WERI-Rb-1 (cell line): ENCODE measurements around the gene PIK3C2G.

Experiments
- DNase-seq: peaks from one replicate; pipeline ENCODE4 v3.0.0-alpha.2; 2020
- H3K27ac ChIP-seq: fragments of 250-450 bp; sonication (Bioruptor Pico); 2 replicates; pipeline ENCODE4 v1.5.1; 2020; ENCODE audit warnings: mild to moderate bottlenecking, moderate library complexity
- H3K27me3 ChIP-seq: fragments of 250-450 bp; sonication (Bioruptor Pico); 2 replicates; pipeline ENCODE4 v1.5.1; 2021; ENCODE audit warnings: mild to moderate bottlenecking, low read depth, moderate library complexity; ENCODE audit not compliant: insufficient read depth, severe bottlenecking
- H3K36me3 ChIP-seq: fragments of 250-450 bp; sonication (Bioruptor Pico); 2 replicates; pipeline ENCODE4 v1.5.1; 2020; ENCODE audit warnings: mild to moderate bottlenecking, moderate library complexity
- H3K4me3 ChIP-seq: 2 replicates; pipeline ENCODE4 v1.5.1; 2011; ENCODE audit warnings: low read depth, mild to moderate bottlenecking, control low read depth, low read length
- H3K9me3 ChIP-seq: fragments of 250-450 bp; sonication (Bioruptor Pico); 2 replicates; pipeline ENCODE4 v1.5.1; 2021; ENCODE audit warnings: mild to moderate bottlenecking, moderate library complexity; ENCODE audit not compliant: severe bottlenecking
- TF ChIP-seq, protein P1 (sequence below): IDR thresholded peaks from 2 replicates; pipeline ENCODE4 v1.5.1; 2011; ENCODE audit warnings: low read depth, mild to moderate bottlenecking, control low read depth, inconsistent platforms, low read length

Gene PIK3C2G

DNA sequence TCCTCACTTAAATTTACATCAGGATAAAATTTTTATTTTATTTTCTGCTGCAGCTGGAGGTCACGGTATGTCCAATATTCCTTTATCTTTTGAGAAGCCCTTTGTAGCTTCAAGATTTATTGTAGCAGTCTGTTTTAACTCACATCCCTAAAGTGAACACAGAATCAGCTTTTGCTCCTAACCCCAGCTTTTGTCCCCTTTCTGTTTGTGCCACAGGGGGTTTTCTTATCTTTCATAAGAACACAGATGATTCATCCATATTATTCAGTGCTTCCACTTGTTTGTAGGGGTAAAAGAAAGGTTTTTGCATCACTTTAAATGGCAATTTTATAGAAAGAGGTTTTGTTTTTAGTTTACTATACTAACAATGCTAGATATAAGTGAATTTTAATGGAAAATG, 21.8 kb upstream of the PIK3C2G start:
- TF ChIP-seq, protein P1, sequence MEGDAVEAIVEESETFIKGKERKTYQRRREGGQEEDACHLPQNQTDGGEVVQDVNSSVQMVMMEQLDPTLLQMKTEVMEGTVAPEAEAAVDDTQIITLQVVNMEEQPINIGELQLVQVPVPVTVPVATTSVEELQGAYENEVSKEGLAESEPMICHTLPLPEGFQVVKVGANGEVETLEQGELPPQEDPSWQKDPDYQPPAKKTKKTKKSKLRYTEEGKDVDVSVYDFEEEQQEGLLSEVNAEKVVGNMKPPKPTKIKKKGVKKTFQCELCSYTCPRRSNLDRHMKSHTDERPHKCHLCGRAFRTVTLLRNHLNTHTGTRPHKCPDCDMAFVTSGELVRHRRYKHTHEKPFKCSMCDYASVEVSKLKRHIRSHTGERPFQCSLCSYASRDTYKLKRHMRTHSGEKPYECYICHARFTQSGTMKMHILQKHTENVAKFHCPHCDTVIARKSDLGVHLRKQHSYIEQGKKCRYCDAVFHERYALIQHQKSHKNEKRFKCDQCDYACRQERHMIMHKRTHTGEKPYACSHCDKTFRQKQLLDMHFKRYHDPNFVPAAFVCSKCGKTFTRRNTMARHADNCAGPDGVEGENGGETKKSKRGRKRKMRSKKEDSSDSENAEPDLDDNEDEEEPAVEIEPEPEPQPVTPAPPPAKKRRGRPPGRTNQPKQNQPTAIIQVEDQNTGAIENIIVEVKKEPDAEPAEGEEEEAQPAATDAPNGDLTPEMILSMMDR: no peak
- Histone ChIP-seq H3K27me3 (no peaks in the 10 kb centered on the region), H3K27ac (no peak overlapping the region), H3K9me3 (peaks cover 3% of the 10 kb centered on the region), H3K4me3 (no peak overlapping the region), H3K36me3 (no peaks in the 10 kb centered on the region)
- DNase-seq: no peak

DNA sequence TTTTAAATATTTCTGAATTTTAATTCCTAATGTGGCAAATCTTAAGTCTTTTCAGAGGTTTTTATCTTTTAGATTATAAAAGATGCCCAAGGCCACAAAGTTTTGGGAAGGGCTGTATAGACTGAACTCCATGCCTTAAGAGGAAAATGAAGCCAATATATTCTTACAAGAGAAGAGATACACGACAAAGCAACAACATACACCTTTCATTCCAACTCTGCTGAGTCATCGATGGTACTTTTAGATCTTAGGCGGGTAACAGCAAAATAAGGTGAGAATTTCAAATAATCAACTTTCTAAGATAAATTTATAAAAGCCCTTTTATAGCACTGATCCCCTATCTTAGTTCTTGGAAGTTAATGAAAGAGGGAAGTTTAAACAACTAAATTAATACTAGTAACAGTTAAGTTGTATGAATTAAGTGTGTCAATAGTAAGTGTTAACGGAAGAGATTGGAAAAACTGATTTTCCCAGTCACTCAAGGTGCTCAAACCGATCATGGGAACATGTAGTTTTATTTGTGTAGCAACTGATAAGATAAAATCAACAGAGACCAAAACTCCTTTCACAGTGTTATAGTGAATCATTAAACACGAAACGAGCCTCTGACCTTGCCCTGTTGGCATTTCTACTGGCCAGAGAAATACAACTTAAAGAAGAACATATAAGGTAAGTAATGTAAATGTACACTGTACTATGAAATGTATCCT, 18.8 kb upstream of the PIK3C2G start:
- H3K9me3 ChIP-seq: no peaks in the 10 kb centered on the region
- TF ChIP-seq, protein P1: no peak
- no peaks in the 10 kb centered on the region for H3K27me3 ChIP-seq
- H3K4me3 ChIP-seq: no peak overlapping the region
- no peaks in the 10 kb centered on the region for H3K36me3 ChIP-seq
- DNase-seq: no peak
- H3K27ac ChIP-seq: no peak overlapping the region

DNA sequence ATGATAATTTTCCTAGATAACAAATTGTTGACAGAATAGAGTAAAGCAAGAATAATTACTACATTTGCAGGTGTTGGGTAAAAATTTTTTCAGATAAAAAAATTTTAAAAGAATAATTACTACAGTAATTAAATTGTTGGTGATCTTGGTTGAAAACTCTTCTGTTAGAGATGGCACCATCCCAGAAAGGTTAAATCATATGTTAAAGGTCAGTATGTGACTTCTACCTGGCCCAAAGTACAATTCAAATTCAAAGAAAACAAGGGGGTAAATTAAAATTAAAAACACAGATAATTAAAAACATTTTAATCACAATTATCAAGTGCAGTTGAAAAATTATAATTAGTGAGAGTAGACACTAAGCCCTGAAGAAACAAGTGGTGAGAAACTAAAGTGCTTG, 18.1 kb upstream of the PIK3C2G start:
- H3K27ac ChIP-seq: no peak overlapping the region
- no peaks in the 10 kb centered on the region for H3K9me3 ChIP-seq
- no peak for DNase-seq
- TF ChIP-seq, protein P1: no peak
- no peak overlapping the region for H3K4me3 ChIP-seq
- H3K36me3 ChIP-seq: no peaks in the 10 kb centered on the region
- no peaks in the 10 kb centered on the region for H3K27me3 ChIP-seq

DNA sequence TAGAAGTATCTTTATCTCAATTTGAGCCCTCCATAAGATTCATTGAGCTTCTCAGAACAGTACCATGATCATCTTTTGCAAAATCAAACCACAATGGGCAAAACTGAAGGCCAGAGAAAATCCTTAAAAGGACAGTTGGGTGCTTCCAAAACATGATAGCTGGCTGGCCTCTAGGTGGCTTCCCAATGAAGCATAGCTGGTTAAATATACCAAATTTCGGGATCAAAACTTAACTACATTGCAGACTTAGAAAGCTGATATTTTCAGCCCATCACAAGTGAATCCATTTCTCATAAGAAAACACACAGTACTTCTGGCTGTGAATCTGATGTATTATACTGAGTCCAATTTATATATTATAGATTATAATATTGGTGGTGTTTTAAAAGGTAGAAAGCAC, 15.3 kb upstream of the PIK3C2G start:
- no peak overlapping the region for H3K27ac ChIP-seq
- no peak for DNase-seq
- no peaks in the 10 kb centered on the region for H3K36me3 ChIP-seq
- H3K9me3 ChIP-seq: no peaks in the 10 kb centered on the region
- no peaks in the 10 kb centered on the region for H3K27me3 ChIP-seq
- TF ChIP-seq, protein P1: no peak
- no peak overlapping the region for H3K4me3 ChIP-seq

DNA sequence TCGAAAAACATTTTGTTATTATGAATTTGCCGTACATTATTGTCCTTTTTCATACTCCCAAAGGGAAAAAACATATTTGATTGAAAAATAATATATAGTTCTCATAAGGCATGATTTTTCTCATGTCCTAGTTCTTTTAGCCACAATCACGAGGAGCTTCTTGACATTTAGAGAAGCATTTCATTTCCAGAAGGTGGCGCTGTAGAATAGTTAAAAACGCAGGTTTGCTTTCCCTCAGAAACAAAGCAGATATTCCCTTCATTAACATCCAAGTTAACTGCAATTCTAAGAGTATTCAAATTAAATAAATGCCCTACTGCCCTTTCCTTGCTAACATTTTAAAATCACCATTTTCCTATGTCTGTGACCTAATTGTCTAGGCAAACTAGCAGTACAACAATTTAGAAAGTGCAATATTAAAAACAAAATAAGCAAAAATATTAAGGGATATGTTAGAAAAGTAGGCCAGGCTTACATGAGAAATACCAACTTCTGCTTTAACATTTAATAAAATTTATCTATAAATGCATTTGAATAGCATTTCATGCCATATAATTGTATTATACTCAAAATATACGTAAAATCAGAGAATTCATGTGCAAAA, 10.9 kb upstream of the PIK3C2G start:
- no peaks in the 10 kb centered on the region for H3K36me3 ChIP-seq
- H3K4me3 ChIP-seq: no peak overlapping the region
- DNase-seq: peak; percentile 20
- H3K27ac ChIP-seq: no peak overlapping the region
- H3K9me3 ChIP-seq: no peaks in the 10 kb centered on the region
- no peaks in the 10 kb centered on the region for H3K27me3 ChIP-seq
- TF ChIP-seq, protein P1: peak; percentile 45; the same call in 1 of the 2 replicates
